K562 (cell line): ENCODE results near the gene AAMP.

Experiments
- EHMT2 ChIP-seq: fragments of 450-650 bp; IDR thresholded peaks from 2 replicates; pipeline ENCODE4 v1.6.1; 2018; ENCODE audit warnings: antibody characterized with exemption
- SNAPC5 ChIP-seq: fragments of 250-450 bp; sonication (Bioruptor Pico); IDR thresholded peaks from 2 replicates; pipeline ENCODE4 v1.8.0; 2021; ENCODE audit warnings: moderate library complexity, mild to moderate bottlenecking, inconsistent platforms
- ZNF408 ChIP-seq: fragments of 250-450 bp; sonication (Bioruptor Pico); IDR thresholded peaks from 2 replicates; pipeline ENCODE4 v1.4.0; 2020; ENCODE audit warnings: low read depth, mild to moderate bottlenecking, moderate library complexity
- ZNF507 ChIP-seq: conservative IDR thresholded peaks from 2 replicates; pipeline ENCODE4 v1.6.1; 2017; ENCODE audit warnings: missing genetic modification characterization, missing compliant biosample characterization

GRCh38 chr2:218292048-218293014 is 22.4 kb upstream of the AAMP start, which contains the start of gene TMBIM1:
- TF ChIP-seq SNAPC5 (CRISPR knock-in tag) (no peak), ZNF408 (CRISPR knock-in tag) (no peak), EHMT2 (no peak), ZNF507 (tag) (no peak)
